Measurements from ENCODE around the gene UBE2O. TPM values are rescaled to one million over a fixed set of nuclear protein-coding genes. Genes with fewer than 3 reads are reported as not detected.

Gene UBE2O
- total and polyA plus RNA-seq, 2 donors (not counting 1 experiment from before 2014, with no cell fraction given) = 11.5 to 12.4 TPM

GRCh38 chr17:76453431-76453743 is 435 bp upstream of the UBE2O start:
- H4K20me1 ChIP-seq (ENCODE audit: control insufficient read depth, extremely low read depth, insufficient read depth, low read length) = no peaks in the 10 kb centered on the region

DNA sequence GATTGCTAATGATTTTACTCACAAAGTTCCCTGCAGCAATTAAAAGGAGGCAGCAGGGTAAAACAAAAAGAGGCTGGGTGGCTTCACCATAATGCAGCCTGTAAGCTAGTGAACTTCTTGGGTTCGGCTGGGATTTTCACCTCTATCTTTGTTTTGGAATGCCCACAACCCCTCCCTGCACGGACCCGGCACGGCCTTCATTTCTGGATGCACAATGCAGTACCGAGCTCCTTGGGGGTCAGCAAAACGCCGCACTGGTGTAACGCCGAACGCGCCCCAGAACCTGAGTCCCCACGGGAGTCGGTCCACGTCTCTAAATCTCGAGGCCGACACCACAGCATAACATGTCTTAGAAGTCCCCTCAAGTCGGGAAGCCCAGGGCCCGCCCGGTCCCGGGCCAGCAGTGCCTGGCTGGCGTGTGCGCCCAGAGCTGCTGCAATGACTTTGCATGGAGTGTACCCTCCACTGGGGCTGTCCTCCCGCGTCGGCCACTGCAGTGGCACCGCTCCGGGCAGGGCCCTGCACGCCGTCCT is 759 bp downstream of the UBE2O start:
- TF ChIP-seq CTCF (conservative IDR thresholded peaks at IDR 0.05 in 1 of 2, IDR thresholded peaks at IDR 0.05 in 1 of 2; ENCODE audit: low read depth in 1 of 2, low read length in 2 of 2) = no peak
- no peak for TF ChIP-seq EZH2 (IDR thresholded peaks at IDR 0.05; ENCODE audit: low read length, missing control alignments)
- Histone ChIP-seq H3K79me2 (ENCODE audit: control insufficient read depth, insufficient read depth, low read length) (peaks cover 31% of the 10 kb centered on the region), H3K27me3 (ENCODE audit: control insufficient read depth, insufficient read depth, low read length) (no peaks in the 10 kb centered on the region), H3K36me3 (ENCODE audit: control insufficient read depth, insufficient read depth, low read length) (no peaks in the 10 kb centered on the region), H2AFZ (ENCODE audit: low read length) (no peak overlapping the region), H3K9ac (ENCODE audit: insufficient read depth, low read length) (peak overlapping the region; percentile 90), H3K4me1 (ENCODE audit: control insufficient read depth, extremely low read depth, insufficient read depth, low read length) (peaks cover 14% of the 10 kb centered on the region), H3K27ac (ENCODE audit: insufficient read depth, low read length) (peak overlapping the region; percentile 63), H4K20me1 (ENCODE audit: control insufficient read depth, extremely low read depth, insufficient read depth, low read length) (no peaks in the 10 kb centered on the region), H3K4me2 (ENCODE audit: extremely low read depth, insufficient read depth, low read length) (peak overlapping the region; percentile 74), H3K4me3 (replicated peaks in 1 of 4; ENCODE audit: control extremely low read depth in 1 of 4, insufficient read depth in 1 of 4, low read depth in 3 of 4, low read length in 4 of 4) (peak overlapping the region; percentile 73 to 88 (median 80)), H3K9me3 (ENCODE audit: control insufficient read depth, insufficient read depth, low read depth, low read length) (no peaks in the 10 kb centered on the region)
- no peak for DNase-seq (ENCODE audit: low read depth in 2 of 2)

More at GRCh38 chr17:76453431-76453743, 435 bp upstream of the UBE2O start:
- H3K27ac ChIP-seq (ENCODE audit: insufficient read depth, low read length) = no peak overlapping the region
- no peaks in the 10 kb centered on the region for H3K9me3 ChIP-seq (ENCODE audit: control insufficient read depth, insufficient read depth, low read depth, low read length)
- no peak overlapping the region for H3K9ac ChIP-seq (ENCODE audit: insufficient read depth, low read length)
- no peaks in the 10 kb centered on the region for H3K27me3 ChIP-seq (ENCODE audit: control insufficient read depth, insufficient read depth, low read length)
- H3K4me1 ChIP-seq (ENCODE audit: control insufficient read depth, extremely low read depth, insufficient read depth, low read length) = peaks cover 5% of the 10 kb centered on the region
- no peak overlapping the region for H3K4me3 ChIP-seq (replicated peaks in 1 of 4; ENCODE audit: control extremely low read depth in 1 of 4, insufficient read depth in 1 of 4, low read depth in 3 of 4, low read length in 4 of 4)
- no peak overlapping the region for H2AFZ ChIP-seq (ENCODE audit: low read length)
- no peak overlapping the region for H3K4me2 ChIP-seq (ENCODE audit: extremely low read depth, insufficient read depth, low read length)
- H3K36me3 ChIP-seq (ENCODE audit: control insufficient read depth, insufficient read depth, low read length) = no peaks in the 10 kb centered on the region
- H3K79me2 ChIP-seq (ENCODE audit: control insufficient read depth, insufficient read depth, low read length) = peaks cover 25% of the 10 kb centered on the region
- TF ChIP-seq EZH2 (IDR thresholded peaks at IDR 0.05; ENCODE audit: low read length, missing control alignments) = no peak
- TF ChIP-seq CTCF (conservative IDR thresholded peaks at IDR 0.05 in 1 of 2, IDR thresholded peaks at IDR 0.05 in 1 of 2; ENCODE audit: low read depth in 1 of 2, low read length in 2 of 2) = no peak
- DNase-seq (ENCODE audit: low read depth in 2 of 2) = no peak

GRCh38 chr17:76451506-76451905 is 1.4 kb downstream of the UBE2O start:
- H3K4me3 ChIP-seq (replicated peaks in 1 of 4; ENCODE audit: control extremely low read depth in 1 of 4, insufficient read depth in 1 of 4, low read depth in 3 of 4, low read length in 4 of 4) = peak overlapping the region; percentile 73 to 88 (median 80)
- H3K4me1 ChIP-seq (ENCODE audit: control insufficient read depth, extremely low read depth, insufficient read depth, low read length) = peaks cover 20% of the 10 kb centered on the region
- H3K36me3 ChIP-seq (ENCODE audit: control insufficient read depth, insufficient read depth, low read length) = no peaks in the 10 kb centered on the region
- H3K4me2 ChIP-seq (ENCODE audit: extremely low read depth, insufficient read depth, low read length) = peak overlapping the region; percentile 74
- DNase-seq (ENCODE audit: low read depth in 2 of 2) = no peak
- H3K9me3 ChIP-seq (ENCODE audit: control insufficient read depth, insufficient read depth, low read depth, low read length) = no peaks in the 10 kb centered on the region
- TF ChIP-seq CTCF (conservative IDR thresholded peaks at IDR 0.05 in 1 of 2, IDR thresholded peaks at IDR 0.05 in 1 of 2; ENCODE audit: low read depth in 1 of 2, low read length in 2 of 2) (no peak), EZH2 (IDR thresholded peaks at IDR 0.05; ENCODE audit: low read length, missing control alignments) (no peak)
- no peak overlapping the region for H3K9ac ChIP-seq (ENCODE audit: insufficient read depth, low read length)
- H3K27me3 ChIP-seq (ENCODE audit: control insufficient read depth, insufficient read depth, low read length) = no peaks in the 10 kb centered on the region
- no peaks in the 10 kb centered on the region for H4K20me1 ChIP-seq (ENCODE audit: control insufficient read depth, extremely low read depth, insufficient read depth, low read length)
- H3K27ac ChIP-seq (ENCODE audit: insufficient read depth, low read length) = no peak overlapping the region
- no peak overlapping the region for H2AFZ ChIP-seq (ENCODE audit: low read length)
- H3K79me2 ChIP-seq (ENCODE audit: control insufficient read depth, insufficient read depth, low read length) = peaks cover 31% of the 10 kb centered on the region

Data from fibroblast of lung (primary cell).